ENCODE measurements around the gene FOXK2.

The FOXK2 gene

GRCh38 chr17:82649501-82650261, 130.1 kb downstream of the FOXK2 start:
- H3K4me3 ChIP-seq (ENCODE audit: low read depth, low read length) = no peak overlapping the region
- no peak for DNase-seq (ENCODE audit: low read depth)
- no peak for TF ChIP-seq CTCF (IDR thresholded peaks at IDR 0.05; ENCODE audit: insufficient read depth, low read depth, low read length, missing control alignments)

- no peak for DNase-seq (ENCODE audit: low read depth)
- no peak overlapping the region for H3K4me3 ChIP-seq (ENCODE audit: low read depth, low read length)
- no peak for TF ChIP-seq CTCF (IDR thresholded peaks at IDR 0.05; ENCODE audit: insufficient read depth, low read depth, low read length, missing control alignments)
Observed at GRCh38 chr17:82650723-82651122, 131.2 kb downstream of the FOXK2 start.

- TF ChIP-seq CTCF (IDR thresholded peaks at IDR 0.05; ENCODE audit: insufficient read depth, low read depth, low read length, missing control alignments) = no peak
- H3K4me3 ChIP-seq (ENCODE audit: low read depth, low read length) = no peak overlapping the region
Observed at GRCh38 chr17:82653651-82654528, 134.4 kb downstream of the FOXK2 start.

More at GRCh38 chr17:82653651-82654528, 134.4 kb downstream of the FOXK2 start:
- DNase-seq (ENCODE audit: low read depth) = no peak
